NT2/D1 (cell line): ENCODE data around the gene YBX3.

ENCODE experiments used
- SUZ12 ChIP-seq: IDR thresholded peaks from 2 replicates; pipeline ENCODE4 v1.6.1; 2011; ENCODE audit not compliant: insufficient read length, insufficient read depth; ENCODE audit errors: extremely low read depth
- YY1 ChIP-seq: IDR thresholded peaks from 2 replicates; pipeline ENCODE4 v1.6.1; 2011; ENCODE audit not compliant: insufficient read length, insufficient read depth
- ZNF274 ChIP-seq: IDR thresholded peaks from 2 replicates; pipeline ENCODE4 v1.6.1; 2011; ENCODE audit warnings: mild to moderate bottlenecking, low read depth, low read length

- no peak for TF ChIP-seq SUZ12
- TF ChIP-seq YY1, result no peak
- TF ChIP-seq ZNF274, result no peak
These were observed 50.8 kb downstream of the YBX3 start for GRCh38 chr12:10672231-10672868.
